PC-3 (cell line): ENCODE data around the gene AK8. TPM values are rescaled to one million over a fixed set of nuclear protein-coding genes. Genes with fewer than 3 reads are reported as not detected.

Source experiments
- ATAC-seq: fragments of 200-7000 bp; cut with Tn5 transposase; 2 replicates; pipeline ENCODE4 v1.9.1; 2020; ENCODE audit warnings: mild to moderate bottlenecking, moderate library complexity
- BruUV-seq: library from RNA; stranded (reverse); fragments of 400-500 nt; replicated peaks from 2 replicates; lab custom pipeline; 2021; lab: Mats Ljungman, UMichigan
- CTCF ChIA-PET: fragments of 300-600 bp; sonication (Branson Sonifier 250); formaldehyde crosslinking; loops from one replicate; lab custom pipeline; 2022; ENCODE audit warnings: antibody characterized with exemption; lab: Charles Lee
- POLR2A ChIA-PET: fragments of 300-600 bp; sonication (Branson Sonifier 250); formaldehyde crosslinking; loops from one replicate; lab custom pipeline; 2022; ENCODE audit warnings: antibody characterized with exemption; ENCODE audit not compliant: unreplicated experiment; lab: Charles Lee
- DNase-seq: peaks from one replicate; pipeline ENCODE4 v3.0.0-alpha.2; 2015
- H2AFZ ChIP-seq: fragments of 300-600 bp; sonication (generic); 2 replicates; pipeline ENCODE4 v1.6.0; 2016; ENCODE audit warnings: antibody characterized with exemption, low read length
- H3F3A ChIP-seq: fragments of 300-600 bp; sonication (generic); one replicate; pipeline ENCODE4 v1.6.0; 2017; ENCODE audit warnings: antibody characterized with exemption, low read length, control low read depth, mild to moderate bottlenecking; ENCODE audit not compliant: unreplicated experiment
- H3K27ac ChIP-seq: fragments of 300-600 bp; sonication (generic); 2 replicates; pipeline ENCODE4 v1.5.1; 2016; ENCODE audit warnings: mild to moderate bottlenecking, low read length
- H3K27me3 ChIP-seq: fragments of 300-600 bp; sonication (generic); 2 replicates; pipeline ENCODE4 v1.6.1; 2016; ENCODE audit warnings: low read length, mixed read lengths
- H3K36me3 ChIP-seq: fragments of 300-600 bp; sonication (generic); 2 replicates; pipeline ENCODE4 v1.6.1; 2016; ENCODE audit warnings: low read depth, mixed run types, low read length, mixed read lengths
- H3K4me1 ChIP-seq: fragments of 300-600 bp; sonication (generic); 2 replicates; pipeline ENCODE4 v1.5.1; 2016; ENCODE audit warnings: low read length; ENCODE audit not compliant: insufficient read depth
- H3K4me2 ChIP-seq: fragments of 300-600 bp; sonication (generic); 2 replicates; pipeline ENCODE4 v1.6.0; 2016; ENCODE audit warnings: low read length
- H3K4me3 ChIP-seq: fragments of 300-600 bp; sonication (generic); 2 replicates; pipeline ENCODE4 v1.5.1; 2016; ENCODE audit warnings: mild to moderate bottlenecking, low read length, mixed read lengths
- H3K79me2 ChIP-seq: fragments of 300-600 bp; sonication (generic); 2 replicates; pipeline ENCODE4 v1.6.1; 2017; ENCODE audit warnings: low read length, mixed read lengths
- H3K9ac ChIP-seq: fragments of 300-600 bp; sonication (generic); 2 replicates; pipeline ENCODE4 v1.6.0; 2016; ENCODE audit warnings: mild to moderate bottlenecking, low read length
- H3K9me2 ChIP-seq: fragments of 300-600 bp; sonication (generic); replicated peaks from 2 replicates; pipeline ENCODE4 v1.6.1; 2016; ENCODE audit warnings: mixed run types, low read length, mixed read lengths
- H3K9me3 ChIP-seq: fragments of 300-600 bp; sonication (generic); 2 replicates; pipeline ENCODE4 v1.6.1; 2016; ENCODE audit warnings: low read length, mixed read lengths
- H4K20me1 ChIP-seq: fragments of 300-600 bp; sonication (generic); 2 replicates; pipeline ENCODE4 v1.6.1; 2016; ENCODE audit warnings: low read length, mixed read lengths
- EZH2 ChIP-seq: fragments of 300-600 bp; sonication (generic); IDR thresholded peaks from one replicate; pipeline ENCODE4 v1.6.1; 2017; ENCODE audit warnings: antibody characterized with exemption, mild to moderate bottlenecking, low read length; ENCODE audit not compliant: unreplicated experiment
- EZH2phosphoT487 ChIP-seq: fragments of 300-600 bp; sonication (generic); IDR thresholded peaks from 2 replicates; pipeline ENCODE4 v1.6.1; 2018; ENCODE audit warnings: mild to moderate bottlenecking, antibody characterized with exemption, low read length, borderline replicate concordance
- intact Hi-C: fragments of 100-400 bp; cut with micrococcal nuclease; formaldehyde crosslinking; loops from 2 replicates; pipeline ENCODE4 v1.9.0; 2023
- total RNA-seq: library from RNA; depleted of rRNA; stranded (reverse); fragments of >200 nt; gene quantifications from 2 replicates; pipeline ENCODE4 v1.2.3, GENCODE V29; 2014
- TF ChIP-seq, protein P1 (sequence below): fragments of 300-600 bp; sonication (generic); conservative IDR thresholded peaks from 2 replicates; pipeline ENCODE4 v1.5.1; 2017; ENCODE audit warnings: antibody characterized with exemption, low read depth, mild to moderate bottlenecking, low read length

The AK8 gene
- total RNA-seq, 1 experiment from 2014 or later = 0.55 TPM

DNA sequence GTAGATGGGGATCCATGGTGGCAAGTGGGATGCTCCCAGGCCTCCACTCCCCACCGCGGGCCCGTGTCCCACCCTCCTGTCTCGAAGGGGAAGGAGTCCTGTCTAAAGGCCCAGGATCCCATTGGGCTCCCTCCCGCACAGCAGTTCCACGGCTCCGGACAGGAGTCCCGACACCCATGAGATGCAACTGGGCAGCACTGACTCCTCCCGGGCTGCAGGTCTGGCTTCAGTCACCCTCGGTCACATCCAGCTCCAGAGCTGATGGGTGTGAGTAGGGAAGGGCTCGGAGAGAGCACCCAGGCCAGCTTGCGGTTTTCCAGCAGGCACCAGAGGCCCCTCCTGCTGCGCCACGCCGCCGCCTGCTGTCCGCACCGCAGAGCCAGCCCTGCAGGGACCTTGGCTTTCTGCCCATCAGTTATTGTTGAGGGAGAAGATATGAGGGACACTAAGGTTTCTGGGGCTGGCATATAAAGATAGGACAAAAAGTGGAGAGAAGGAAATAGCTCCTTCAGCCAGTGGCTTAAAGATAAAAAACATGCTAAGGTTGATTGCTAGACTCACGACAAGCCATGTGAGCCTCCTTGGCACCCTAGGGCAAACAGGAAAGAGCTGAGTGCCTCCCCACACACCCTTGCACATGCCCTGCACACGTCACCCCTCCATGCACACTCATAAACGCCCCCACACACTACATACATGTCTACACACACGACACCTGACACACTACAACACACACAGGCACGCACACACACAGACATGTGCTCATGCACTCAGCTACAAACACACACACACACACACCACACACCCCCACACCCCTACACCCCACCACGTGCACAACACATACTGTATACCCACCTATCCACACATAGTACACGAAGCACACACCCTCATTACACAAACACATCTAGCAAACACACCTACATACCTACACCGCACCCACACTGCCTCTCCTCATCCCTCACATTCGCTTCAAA, 79.0 kb downstream of the AK8 start:
- no peaks in the 10 kb centered on the region for H3K9me2 ChIP-seq
- H3F3A ChIP-seq = no peaks in the 10 kb centered on the region
- peak; percentile 50 for ATAC-seq
- H3K36me3 ChIP-seq = no peaks in the 10 kb centered on the region
- H3K4me2 ChIP-seq = no peak overlapping the region
- H3K27ac ChIP-seq = no peak overlapping the region
- BruUV-seq = no TSS peak
- H3K79me2 ChIP-seq = no peaks in the 10 kb centered on the region
- H4K20me1 ChIP-seq = no peaks in the 10 kb centered on the region
- no peaks in the 10 kb centered on the region for H3K27me3 ChIP-seq
- no peaks in the 10 kb centered on the region for H3K9me3 ChIP-seq
- TF ChIP-seq, protein P1, sequence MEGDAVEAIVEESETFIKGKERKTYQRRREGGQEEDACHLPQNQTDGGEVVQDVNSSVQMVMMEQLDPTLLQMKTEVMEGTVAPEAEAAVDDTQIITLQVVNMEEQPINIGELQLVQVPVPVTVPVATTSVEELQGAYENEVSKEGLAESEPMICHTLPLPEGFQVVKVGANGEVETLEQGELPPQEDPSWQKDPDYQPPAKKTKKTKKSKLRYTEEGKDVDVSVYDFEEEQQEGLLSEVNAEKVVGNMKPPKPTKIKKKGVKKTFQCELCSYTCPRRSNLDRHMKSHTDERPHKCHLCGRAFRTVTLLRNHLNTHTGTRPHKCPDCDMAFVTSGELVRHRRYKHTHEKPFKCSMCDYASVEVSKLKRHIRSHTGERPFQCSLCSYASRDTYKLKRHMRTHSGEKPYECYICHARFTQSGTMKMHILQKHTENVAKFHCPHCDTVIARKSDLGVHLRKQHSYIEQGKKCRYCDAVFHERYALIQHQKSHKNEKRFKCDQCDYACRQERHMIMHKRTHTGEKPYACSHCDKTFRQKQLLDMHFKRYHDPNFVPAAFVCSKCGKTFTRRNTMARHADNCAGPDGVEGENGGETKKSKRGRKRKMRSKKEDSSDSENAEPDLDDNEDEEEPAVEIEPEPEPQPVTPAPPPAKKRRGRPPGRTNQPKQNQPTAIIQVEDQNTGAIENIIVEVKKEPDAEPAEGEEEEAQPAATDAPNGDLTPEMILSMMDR = peak; percentile 16; the same call in 1 of the 2 replicates
- TF ChIP-seq EZH2phosphoT487 = no peak
- peaks cover 3% of the 10 kb centered on the region; the same call in 1 of the 2 replicates for H3K4me1 ChIP-seq
- no peak overlapping the region for H2AFZ ChIP-seq
- intact Hi-C loops = no loop called here
- H3K4me3 ChIP-seq = no peak overlapping the region
- no peak overlapping the region for H3K9ac ChIP-seq
- POLR2A ChIA-PET = no interaction called here
- peak; percentile 19 for DNase-seq
- CTCF ChIA-PET = no interaction called here

DNA sequence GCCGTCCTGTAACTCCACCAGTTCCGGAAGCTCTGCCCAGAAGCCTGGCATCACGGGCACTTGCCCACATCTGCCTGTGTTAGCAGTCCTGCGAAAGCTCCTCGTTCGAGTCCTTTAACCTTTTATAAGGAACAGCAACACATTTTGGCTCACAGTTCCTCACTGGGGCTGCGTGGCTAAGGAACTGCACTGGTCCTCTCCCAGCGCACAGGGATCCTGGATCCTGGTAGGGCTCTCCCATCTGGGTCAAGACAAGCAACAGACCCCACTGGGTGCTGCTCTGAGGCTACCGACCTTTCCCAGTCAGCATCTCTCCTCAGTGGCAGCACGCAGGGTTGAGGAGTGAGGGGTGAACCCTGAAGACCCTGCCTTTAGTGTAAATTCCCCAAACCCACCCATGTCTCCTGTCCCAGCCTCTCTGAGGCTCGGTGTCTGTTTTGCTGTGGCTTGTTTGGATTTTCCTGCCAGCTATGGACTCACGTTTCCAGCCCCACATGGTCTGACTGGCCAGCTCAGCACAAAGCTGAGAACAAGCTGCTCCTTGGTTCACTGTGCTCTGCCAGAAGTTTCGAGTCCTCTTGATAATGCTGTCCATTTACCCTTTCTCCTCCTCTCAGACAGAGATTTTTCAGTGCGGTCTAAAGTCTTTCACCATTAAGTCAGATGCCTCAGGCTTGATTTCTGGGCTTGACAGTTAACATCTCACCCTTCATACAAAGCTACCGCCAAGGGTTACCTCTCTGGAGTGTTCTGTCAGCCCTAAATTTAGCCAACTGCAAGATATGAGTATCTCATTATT, 80.0 kb downstream of the AK8 start:
- H3K27ac ChIP-seq = no peak overlapping the region
- H3K4me1 ChIP-seq = peaks cover 3% of the 10 kb centered on the region; the same call in 1 of the 2 replicates
- TF ChIP-seq EZH2 (no peak), EZH2phosphoT487 (no peak)
- TF ChIP-seq, protein P1 = no peak
- intact Hi-C loops = no loop called here
- no peak for ATAC-seq
- POLR2A ChIA-PET = no interaction called here
- no peaks in the 10 kb centered on the region for H3K79me2 ChIP-seq
- no peak overlapping the region for H3K4me2 ChIP-seq
- H3K36me3 ChIP-seq = no peaks in the 10 kb centered on the region
- H3K9me3 ChIP-seq = no peaks in the 10 kb centered on the region
- no peaks in the 10 kb centered on the region for H4K20me1 ChIP-seq
- H2AFZ ChIP-seq = no peak overlapping the region
- no peaks in the 10 kb centered on the region for H3K9me2 ChIP-seq
- H3K27me3 ChIP-seq = no peaks in the 10 kb centered on the region
- no peak overlapping the region for H3K4me3 ChIP-seq
- H3F3A ChIP-seq = no peaks in the 10 kb centered on the region
- BruUV-seq = no TSS peak
- DNase-seq = no peak
- H3K9ac ChIP-seq = no peak overlapping the region
- CTCF ChIA-PET = no interaction called here
